ENCODE data around the gene PHF21A. TPM values are rescaled to one million over a fixed set of nuclear protein-coding genes. Genes with fewer than 3 reads are reported as not detected.

The PHF21A gene
- total and polyA plus RNA-seq, 2 of the 13 experiments (the other 11 are each of a cell fraction or from before 2014, with no cell fraction given): 4.1 to 34.6 TPM

- TF ChIP-seq TFDP1 (CRISPR knock-in tag; IDR thresholded peaks at IDR 0.05; ENCODE audit: borderline replicate concordance): 0 out of 2 replicates have a peak, but pooled peaks have one; percentile 34
- no peak for TF ChIP-seq ZFAT (CRISPR knock-in tag; conservative IDR thresholded peaks at IDR 0.05)
- TF ChIP-seq DMAP1 (CRISPR knock-in tag; IDR thresholded peaks at IDR 0.05): 0 out of 2 replicates have a peak, but pooled peaks have one; percentile 37
- no peak for TF ChIP-seq ZNF75D (CRISPR knock-in tag; IDR thresholded peaks at IDR 0.05; ENCODE audit: borderline replicate concordance)
- TF ChIP-seq AGO2 (optimal IDR thresholded peaks at IDR 0.05; ENCODE audit: low read depth, low read length): peak; percentile 15
- TF ChIP-seq ZNF496 (CRISPR knock-in tag; IDR thresholded peaks at IDR 0.05; ENCODE audit: insufficient replicate concordance): no peak
- TF ChIP-seq ATF7-NPFF (CRISPR knock-in tag; IDR thresholded peaks at IDR 0.05; ENCODE audit: low read depth): peak; percentile 11; the same call in 1 of the 2 replicates
Observed at GRCh38 chr11:45921561-45922424, 199.5 kb downstream of the PHF21A start (continued).

GRCh38 chr11:45920531-45921477 is 200.4 kb downstream of the PHF21A start:
- Histone ChIP-seq H3K9ac (ENCODE audit: insufficient read depth, low read depth, low read length) (peak overlapping the region; percentile 56; the same call in 1 of the 2 replicates), H3K4me1 (ENCODE audit: insufficient read depth, low read length) (peaks cover 41% of the 10 kb centered on the region), H4K20me1 (ENCODE audit: insufficient read depth, low read length) (no peaks in the 10 kb centered on the region), H3K4me2 (ENCODE audit: low read depth, low read length) (peak overlapping the region; percentile 91), H3K79me2 (ENCODE audit: insufficient read depth, low read length) (peaks cover 12% of the 10 kb centered on the region), H3K27me3 (ENCODE audit: control insufficient read depth in 1 of 2, insufficient read depth in 2 of 2, low read length in 2 of 2) (peaks cover 0 to 1% of the 10 kb centered on the region in 2 experiments; a peak in 1 of 5 replicates), H3K4me3 (replicated peaks in 1 of 3; ENCODE audit: insufficient read depth in 1 of 3, low read depth in 2 of 3, low read length in 3 of 3) (peak overlapping the region in 1 of 3 experiments; percentile 76; a peak in 2 of 6 replicates), H2AFZ (ENCODE audit: low read length) (no peak overlapping the region), H3K36me3 (replicated peaks in 1 of 2; ENCODE audit: control insufficient read depth in 1 of 2, insufficient read depth in 2 of 2, low read length in 2 of 2) (no peaks in the 10 kb centered on the region; a peak in 1 of 5 replicates), H3K27ac (ENCODE audit: extremely low read length, insufficient read depth, low read length) (no peak overlapping the region), H3K9me3 (ENCODE audit: low read length) (no peaks in the 10 kb centered on the region)
- intact Hi-C loops (cut with micrococcal nuclease; ENCODE audit: unreplicated experiment) (loop anchor here (5.0 kb wide), 1 partner anchor 74 kb away; the partner anchor contains the start of gene CRY2), in situ Hi-C loops (cut with HindIII; ENCODE audit: extremely low pct_ligation_motif_present, low pct_unique_long_range_greater_than_20kb) (no loop called here)
- DNase-seq (ENCODE audit: low spot score): no peak
- ChIA-PET CTCF (ENCODE audit: low intra/inter-chr PET ratio, low total read pairs) (no interaction called here), POLR2A (no interaction called here)
- BruUV-seq (replicated peaks): no TSS peak
- whole genome bisulfite sequencing (ENCODE audit: low lambda C conversion rate): 80% methylated on average over 3 of the region's 6 CpGs
- ATAC-seq: no peak
- TF ChIP-seq ZNF770 (CRISPR knock-in tag; IDR thresholded peaks at IDR 0.05): peak; percentile 96
- TF ChIP-seq MED1 (CRISPR knock-in tag; IDR thresholded peaks at IDR 0.05): no peak
- TF ChIP-seq ZNF768 (CRISPR knock-in tag; IDR thresholded peaks at IDR 0.05): 0 out of 2 replicates have a peak, but pooled peaks have one; percentile 0
- no peak for FAIRE-seq
